ENCODE measurements around the gene GLIPR1. TPM values are rescaled to one million over a fixed set of nuclear protein-coding genes. Genes with fewer than 3 reads are reported as not detected.

The GLIPR1 gene
- polyA plus RNA-seq, 1 of the 3 experiments (the other 2 are of a cell fraction), result 75.6 TPM

DNA sequence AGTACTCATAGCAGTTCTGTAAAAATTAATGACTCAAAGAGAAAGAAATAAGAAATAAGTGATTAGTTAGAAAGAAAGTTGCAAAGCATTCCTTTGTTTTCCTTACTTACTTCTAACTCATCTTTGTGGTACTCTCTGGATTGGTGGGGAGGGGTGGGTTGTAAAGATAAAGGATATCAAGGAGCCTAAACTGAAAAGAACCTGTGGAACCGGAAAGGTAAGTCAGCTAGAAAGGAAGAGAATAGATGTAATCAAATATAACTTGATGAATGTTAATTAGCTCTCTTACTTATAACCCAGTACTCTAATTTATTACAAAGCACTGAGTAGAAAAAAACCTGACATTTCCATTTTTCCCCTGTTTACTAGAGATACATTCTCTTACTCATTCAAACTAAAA, 68.3 kb downstream of the GLIPR1 start:
- no peaks in the 10 kb centered on the region for H3F3A ChIP-seq (replicated peaks; ENCODE audit: insufficient read depth)
- H3K9ac ChIP-seq, result no peak overlapping the region
- H3K9me2 ChIP-seq, result no peaks in the 10 kb centered on the region
- no peak overlapping the region for H2AFZ ChIP-seq (ENCODE audit: low read depth)
- H3K4me3 ChIP-seq (ENCODE audit: low read depth in 2 of 2, low read length in 1 of 2), result no peak overlapping the region
- H3K36me3 ChIP-seq (replicated peaks in 1 of 2; ENCODE audit: control insufficient read depth in 1 of 2, insufficient read depth in 2 of 2, low read length in 1 of 2), result no peaks in the 10 kb centered on the region
- no peak for DNase-seq
- no peaks in the 10 kb centered on the region for H3K27me3 ChIP-seq (ENCODE audit: insufficient read depth)
- peaks cover 0 to 11% of the 10 kb centered on the region in 2 experiments; a peak in 2 of 4 replicates for H3K4me1 ChIP-seq (ENCODE audit: control insufficient read depth in 1 of 2, insufficient read depth in 2 of 2, low read depth in 1 of 2, low read length in 1 of 2)
- no peak overlapping the region for H3K4me2 ChIP-seq
- WGBS (ENCODE audit: low lambda C conversion rate), result 100% methylated on average over 1 of the region's 1 CpG
- H3K9me3 ChIP-seq, result no peaks in the 10 kb centered on the region
- no peaks in the 10 kb centered on the region for H4K20me1 ChIP-seq (ENCODE audit: insufficient read depth)
- H3K27ac ChIP-seq (ENCODE audit: low read depth in 2 of 2, low read length in 1 of 2), result no peak overlapping the region
- CTCF ChIA-PET, result interaction anchor here (0.9 to 1.7 kb wide), 2 partner anchors 19 to 21 kb away, joined by 3 read pairs; no protein-coding TSS in a partner anchor
- no peaks in the 10 kb centered on the region for H3K79me2 ChIP-seq (ENCODE audit: insufficient read depth)
- POLR2A ChIA-PET, result no interaction called here
- no peak for TF ChIP-seq PBX3 (IDR thresholded peaks at IDR 0.05)
- TF ChIP-seq TEAD4 (IDR thresholded peaks at IDR 0.05; ENCODE audit: borderline replicate concordance, insufficient read depth), result no peak
- TF ChIP-seq EP300 (IDR thresholded peaks at IDR 0.05; ENCODE audit: borderline replicate concordance in 1 of 2, low read depth in 1 of 2, low read length in 1 of 2), result no peak
- TF ChIP-seq IRF3 (IDR thresholded peaks at IDR 0.05; ENCODE audit: low read depth, low read length), result no peak
- no peak for TF ChIP-seq GATA2 (CRISPR knock-in tag; IDR thresholded peaks at IDR 0.05)
- TF ChIP-seq NRF1 (IDR thresholded peaks at IDR 0.05; ENCODE audit: low read depth, low read length), result no peak
- no peak for TF ChIP-seq RFX5 (IDR thresholded peaks at IDR 0.05; ENCODE audit: low read length)
- TF ChIP-seq MAX (IDR thresholded peaks at IDR 0.05; ENCODE audit: low read depth), result no peak
- TF ChIP-seq ZBTB33 (IDR thresholded peaks at IDR 0.05; ENCODE audit: borderline replicate concordance, low read depth), result no peak
- TF ChIP-seq, protein P1, sequence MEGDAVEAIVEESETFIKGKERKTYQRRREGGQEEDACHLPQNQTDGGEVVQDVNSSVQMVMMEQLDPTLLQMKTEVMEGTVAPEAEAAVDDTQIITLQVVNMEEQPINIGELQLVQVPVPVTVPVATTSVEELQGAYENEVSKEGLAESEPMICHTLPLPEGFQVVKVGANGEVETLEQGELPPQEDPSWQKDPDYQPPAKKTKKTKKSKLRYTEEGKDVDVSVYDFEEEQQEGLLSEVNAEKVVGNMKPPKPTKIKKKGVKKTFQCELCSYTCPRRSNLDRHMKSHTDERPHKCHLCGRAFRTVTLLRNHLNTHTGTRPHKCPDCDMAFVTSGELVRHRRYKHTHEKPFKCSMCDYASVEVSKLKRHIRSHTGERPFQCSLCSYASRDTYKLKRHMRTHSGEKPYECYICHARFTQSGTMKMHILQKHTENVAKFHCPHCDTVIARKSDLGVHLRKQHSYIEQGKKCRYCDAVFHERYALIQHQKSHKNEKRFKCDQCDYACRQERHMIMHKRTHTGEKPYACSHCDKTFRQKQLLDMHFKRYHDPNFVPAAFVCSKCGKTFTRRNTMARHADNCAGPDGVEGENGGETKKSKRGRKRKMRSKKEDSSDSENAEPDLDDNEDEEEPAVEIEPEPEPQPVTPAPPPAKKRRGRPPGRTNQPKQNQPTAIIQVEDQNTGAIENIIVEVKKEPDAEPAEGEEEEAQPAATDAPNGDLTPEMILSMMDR (IDR thresholded peaks at IDR 0.05), result no peak
- no peak for TF ChIP-seq REST (IDR thresholded peaks at IDR 0.05; ENCODE audit: low read depth, low read length)
- TF ChIP-seq TCF12 (IDR thresholded peaks at IDR 0.05), result no peak
- TF ChIP-seq SIN3A (IDR thresholded peaks at IDR 0.05; ENCODE audit: borderline replicate concordance, low read depth, low read length), result no peak
- no peak for TF ChIP-seq TAF1 (IDR thresholded peaks at IDR 0.05; ENCODE audit: borderline replicate concordance, low read depth, low read length)

All from SK-N-SH (cell line).